HG03139 (cell line): ENCODE measurements around the gene PLOD2.

ENCODE experiments used
- ATAC-seq: cut with Tn5 transposase; IDR thresholded peaks from one replicate; pipeline ENCODE4 v1.9.1; 2021; ENCODE audit not compliant: unreplicated experiment

Gene PLOD2

DNA sequence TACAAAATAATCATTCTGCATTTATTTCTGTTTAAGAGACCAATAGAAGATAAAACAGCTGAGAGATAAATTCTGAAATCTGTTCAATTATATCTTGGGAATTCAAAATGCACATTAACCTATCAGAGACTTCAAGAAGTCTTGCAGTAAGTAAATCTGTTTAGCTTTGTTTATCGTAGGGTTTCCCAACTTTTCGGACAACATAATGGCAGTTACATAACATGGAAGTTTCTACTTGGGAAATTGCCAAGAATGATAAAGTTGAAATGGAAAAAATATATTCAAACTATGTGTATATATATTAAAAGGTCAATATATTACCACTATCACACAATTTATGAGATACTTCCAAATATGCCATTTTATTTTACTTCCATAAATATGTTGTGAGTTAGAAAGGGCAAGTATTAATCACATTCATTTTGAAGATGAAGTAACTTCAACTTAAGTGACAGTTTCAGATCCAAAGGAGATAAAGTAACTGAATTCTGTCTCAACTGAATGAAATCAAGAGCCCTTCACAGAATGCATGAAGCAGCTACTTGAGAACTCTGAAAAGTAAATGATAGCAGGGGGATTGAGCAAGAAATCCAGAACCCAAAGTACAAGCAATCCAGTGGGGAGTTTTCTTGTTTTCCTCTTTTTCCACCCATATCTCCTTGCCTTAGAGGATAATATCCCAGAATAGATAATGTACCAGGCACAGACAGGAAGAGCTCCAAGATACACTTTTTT is 108.8 kb downstream of the PLOD2 start:
- no peak for ATAC-seq

DNA sequence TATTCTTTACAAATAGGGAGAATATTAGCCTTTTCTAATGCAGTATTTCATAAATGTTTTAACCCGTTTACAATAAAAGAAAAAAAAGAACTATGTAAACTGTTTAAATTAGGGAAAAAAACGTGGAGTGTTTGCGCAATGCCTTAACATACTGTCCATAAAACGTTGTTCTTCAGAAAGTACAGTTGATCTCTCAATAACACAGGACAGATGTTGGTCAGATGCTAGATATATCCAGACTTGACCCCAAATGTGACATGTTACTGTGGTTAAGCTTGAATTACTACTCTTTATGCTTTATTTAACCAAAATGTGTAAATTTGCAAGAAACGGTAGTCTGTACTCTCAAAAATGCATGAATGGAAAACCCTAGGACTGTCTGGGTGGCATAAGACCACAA is 110.3 kb downstream of the PLOD2 start:
- ATAC-seq = no peak

GRCh38 chr3:146047485-146047884 is 113.5 kb downstream of the PLOD2 start:
- no peak for ATAC-seq

DNA sequence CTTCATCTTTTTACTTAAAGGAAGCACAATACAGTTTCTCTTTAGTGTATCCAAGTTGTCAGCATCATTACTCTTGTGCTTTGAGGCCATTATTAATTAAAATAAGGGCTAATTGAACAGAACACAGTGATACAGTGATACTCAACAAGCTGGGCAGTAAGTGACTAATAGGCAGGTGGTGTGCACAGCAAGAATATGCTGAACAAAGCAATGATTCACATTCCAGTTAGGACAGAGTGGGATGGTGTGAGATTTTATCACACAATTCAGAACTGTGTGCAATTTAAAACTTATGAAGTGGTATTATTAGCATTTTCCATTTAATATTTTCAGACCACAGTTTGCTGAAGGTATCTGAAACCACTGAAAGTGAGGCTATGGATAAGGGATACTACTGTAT is 116.9 kb downstream of the PLOD2 start:
- no peak for ATAC-seq

- ATAC-seq = no peak
Measured at GRCh38 chr3:146040630-146041029, 120.4 kb downstream of the PLOD2 start.

- ATAC-seq = no peak
Measured at GRCh38 chr3:146037697-146038096, 123.3 kb downstream of the PLOD2 start.

DNA sequence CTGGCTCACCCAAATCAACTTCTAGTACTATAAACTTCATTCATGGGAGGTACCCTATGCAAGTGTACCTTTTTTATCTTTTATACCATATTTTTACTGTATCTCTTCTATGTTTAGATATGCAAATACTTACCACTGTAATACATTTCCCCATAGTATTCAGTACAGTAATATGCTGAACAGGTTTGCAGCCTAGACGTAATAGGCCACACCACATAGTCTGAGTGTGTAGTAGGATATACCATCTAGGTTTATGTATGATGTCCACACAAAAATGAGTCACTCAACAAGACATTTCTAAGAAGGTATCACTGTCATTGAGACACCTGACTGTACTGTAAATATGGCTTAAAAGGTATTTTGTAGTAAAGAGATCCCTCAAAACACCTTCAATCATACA is 124.7 kb downstream of the PLOD2 start:
- no peak for ATAC-seq

- no peak for ATAC-seq
Measured at GRCh38 chr3:146035366-146035765, 125.6 kb downstream of the PLOD2 start.

DNA sequence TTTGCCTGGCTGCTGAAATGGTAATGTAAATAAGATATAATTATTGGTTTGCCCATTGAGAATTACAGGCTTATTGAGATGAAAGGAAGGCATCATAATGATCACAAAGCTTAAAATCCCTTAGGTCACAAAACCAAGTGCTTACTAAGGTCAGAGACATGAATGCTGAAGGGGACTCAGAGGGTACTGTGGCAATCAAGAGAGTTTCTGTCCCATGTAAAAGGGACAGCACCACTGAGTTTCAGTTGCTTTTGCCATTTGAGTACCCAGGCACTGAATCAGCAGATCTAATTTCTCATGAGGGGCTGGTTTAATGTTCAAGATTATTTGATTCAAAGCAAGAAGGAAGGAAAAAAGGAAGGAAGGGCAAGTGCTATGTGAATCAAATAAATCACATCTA is 127.0 kb downstream of the PLOD2 start:
- no peak for ATAC-seq

- ATAC-seq = no peak
Measured at GRCh38 chr3:146026547-146026946, 134.4 kb downstream of the PLOD2 start.

DNA sequence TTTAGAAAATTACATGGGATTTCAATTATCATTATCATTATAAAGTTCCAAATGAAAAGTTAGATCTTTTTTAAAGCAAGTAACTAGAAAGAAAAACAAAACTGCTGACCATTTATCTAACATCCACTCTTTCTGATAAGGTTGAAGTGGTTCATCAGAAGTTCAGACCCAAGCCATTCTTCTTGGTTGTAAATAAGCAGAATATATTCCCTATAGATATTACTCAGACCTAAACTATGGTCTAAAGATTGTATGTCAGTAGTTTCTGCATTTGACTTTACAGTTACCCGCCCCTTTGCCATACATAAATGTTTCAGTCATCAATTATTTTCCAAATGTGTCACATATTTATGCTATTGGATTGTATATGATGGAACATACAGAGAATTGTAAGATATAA is 136.7 kb downstream of the PLOD2 start:
- ATAC-seq = no peak

DNA sequence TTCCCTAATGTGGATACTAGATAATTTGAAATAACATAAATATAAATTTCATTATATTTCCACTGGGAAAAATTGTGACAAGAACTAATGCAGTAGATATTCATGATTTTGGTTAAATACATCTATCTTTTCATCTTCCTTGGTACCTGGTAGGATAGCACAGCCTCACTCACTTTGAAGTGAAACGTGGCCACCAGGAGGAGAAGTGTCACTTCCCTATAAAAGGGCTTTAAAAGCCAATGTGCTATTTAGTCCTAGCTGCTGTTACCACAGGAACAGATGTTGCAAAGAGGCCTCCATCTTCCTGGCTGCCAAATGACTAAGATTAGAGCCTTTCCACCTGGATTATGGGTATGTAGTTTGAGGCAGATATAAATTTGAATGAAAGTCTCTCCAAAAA is 140.0 kb downstream of the PLOD2 start:
- ATAC-seq = no peak

- no peak for ATAC-seq
Measured at GRCh38 chr3:146019508-146019907, 141.5 kb downstream of the PLOD2 start.
